HG03460 (cell line): Measurements from ENCODE around the gene LGALS14.
"Not testable (repeated sequence)": the region's sequence is repeated elsewhere in the genome, so short reads cannot be mapped to it uniquely, and the experiment has no call there.

Source experiments
- ATAC-seq: cut with Tn5 transposase; IDR thresholded peaks from one replicate; pipeline ENCODE4 v1.9.1; 2021; ENCODE audit not compliant: unreplicated experiment

LGALS14 gene

GRCh38 chr19:39692822-39693221 is 11.5 kb upstream of the LGALS14 start:
- no peak for ATAC-seq

GRCh38 chr19:39695759-39696158 is 8.5 kb upstream of the LGALS14 start:
- no peak for ATAC-seq

- ATAC-seq = no peak
Measured at GRCh38 chr19:39696387-39696786, 7.9 kb upstream of the LGALS14 start.

- no peak for ATAC-seq
Measured at GRCh38 chr19:39698535-39698934, 5.7 kb upstream of the LGALS14 start.

GRCh38 chr19:39701291-39701690 is 3.0 kb upstream of the LGALS14 start:
- ATAC-seq = peak; percentile 45

GRCh38 chr19:39705578-39706188 is 1.4 kb downstream of the LGALS14 start:
- ATAC-seq = no peak

GRCh38 chr19:39708594-39708993 is 4.3 kb downstream of the LGALS14 start:
- ATAC-seq = no peak

GRCh38 chr19:39709026-39709872 is 5.0 kb downstream of the LGALS14 start:
- ATAC-seq = no peak

- ATAC-seq = no peak
Measured at GRCh38 chr19:39710333-39710890, 6.1 kb downstream of the LGALS14 start.

GRCh38 chr19:39720144-39720543 is 15.9 kb downstream of the LGALS14 start:
- ATAC-seq = not testable (repeated sequence)

- ATAC-seq = no peak
Measured at GRCh38 chr19:39725995-39726394, 21.7 kb downstream of the LGALS14 start.

- ATAC-seq = no peak
Measured at GRCh38 chr19:39727070-39727800, 23.0 kb downstream of the LGALS14 start.

GRCh38 chr19:39728040-39728439 is 23.8 kb downstream of the LGALS14 start:
- no peak for ATAC-seq

- no peak for ATAC-seq
Measured at GRCh38 chr19:39729594-39729993, 25.3 kb downstream of the LGALS14 start.

- ATAC-seq = no peak
Measured at GRCh38 chr19:39731685-39732084, 27.4 kb downstream of the LGALS14 start.

GRCh38 chr19:39733841-39734240 is 29.6 kb downstream of the LGALS14 start:
- ATAC-seq = no peak

GRCh38 chr19:39735688-39736087 is 31.4 kb downstream of the LGALS14 start:
- no peak for ATAC-seq

GRCh38 chr19:39736088-39736487 is 31.8 kb downstream of the LGALS14 start:
- ATAC-seq = no peak

- no peak for ATAC-seq
Measured at GRCh38 chr19:39737351-39737750, 33.1 kb downstream of the LGALS14 start.

- ATAC-seq = no peak
Measured at GRCh38 chr19:39737891-39738290, 33.6 kb downstream of the LGALS14 start, which contains the start of gene CLC. TSS of gene CLC (minus strand) at chr19:39738029. CDS start at chr19:39737952, 77 bp downstream.

- no peak for ATAC-seq
Measured at GRCh38 chr19:39738814-39739213, 34.5 kb downstream of the LGALS14 start.
